T-helper 1 cell (primary cell): ENCODE measurements around the gene IL3.
A peak's percentile ranks its signal among the peaks of the same experiment; 100 is the strongest.

Experiments
- DNase-seq, 5 donors: peaks; one replicate each; pipeline ENCODE4 v3.0.0-alpha.2; 2012 to 2020

IL3 gene

GRCh38 chr5:132073231-132074013 is 13.0 kb downstream of the IL3 start, which contains the start of gene CSF2:
TSS of gene CSF2 (plus strand) at chr5:132073789. CDS start at chr5:132073824, 35 bp downstream.
- DNase-seq: no peak

DNA sequence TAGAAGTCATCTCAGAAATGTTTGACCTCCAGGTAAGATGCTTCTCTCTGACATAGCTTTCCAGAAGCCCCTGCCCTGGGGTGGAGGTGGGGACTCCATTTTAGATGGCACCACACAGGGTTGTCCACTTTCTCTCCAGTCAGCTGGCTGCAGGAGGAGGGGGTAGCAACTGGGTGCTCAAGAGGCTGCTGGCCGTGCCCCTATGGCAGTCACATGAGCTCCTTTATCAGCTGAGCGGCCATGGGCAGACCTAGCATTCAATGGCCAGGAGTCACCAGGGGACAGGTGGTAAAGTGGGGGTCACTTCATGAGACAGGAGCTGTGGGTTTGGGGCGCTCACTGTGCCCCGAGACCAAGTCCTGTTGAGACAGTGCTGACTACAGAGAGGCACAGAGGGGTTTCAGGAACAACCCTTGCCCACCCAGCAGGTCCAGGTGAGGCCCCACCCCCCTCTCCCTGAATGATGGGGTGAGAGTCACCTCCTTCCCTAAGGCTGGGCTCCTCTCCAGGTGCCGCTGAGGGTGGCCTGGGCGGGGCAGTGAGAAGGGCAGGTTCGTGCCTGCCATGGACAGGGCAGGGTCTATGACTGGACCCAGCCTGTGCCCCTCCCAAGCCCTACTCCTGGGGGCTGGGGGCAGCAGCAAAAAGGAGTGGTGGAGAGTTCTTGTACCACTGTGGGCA is 13.8 kb downstream of the IL3 start:
- no peak for DNase-seq

DNA sequence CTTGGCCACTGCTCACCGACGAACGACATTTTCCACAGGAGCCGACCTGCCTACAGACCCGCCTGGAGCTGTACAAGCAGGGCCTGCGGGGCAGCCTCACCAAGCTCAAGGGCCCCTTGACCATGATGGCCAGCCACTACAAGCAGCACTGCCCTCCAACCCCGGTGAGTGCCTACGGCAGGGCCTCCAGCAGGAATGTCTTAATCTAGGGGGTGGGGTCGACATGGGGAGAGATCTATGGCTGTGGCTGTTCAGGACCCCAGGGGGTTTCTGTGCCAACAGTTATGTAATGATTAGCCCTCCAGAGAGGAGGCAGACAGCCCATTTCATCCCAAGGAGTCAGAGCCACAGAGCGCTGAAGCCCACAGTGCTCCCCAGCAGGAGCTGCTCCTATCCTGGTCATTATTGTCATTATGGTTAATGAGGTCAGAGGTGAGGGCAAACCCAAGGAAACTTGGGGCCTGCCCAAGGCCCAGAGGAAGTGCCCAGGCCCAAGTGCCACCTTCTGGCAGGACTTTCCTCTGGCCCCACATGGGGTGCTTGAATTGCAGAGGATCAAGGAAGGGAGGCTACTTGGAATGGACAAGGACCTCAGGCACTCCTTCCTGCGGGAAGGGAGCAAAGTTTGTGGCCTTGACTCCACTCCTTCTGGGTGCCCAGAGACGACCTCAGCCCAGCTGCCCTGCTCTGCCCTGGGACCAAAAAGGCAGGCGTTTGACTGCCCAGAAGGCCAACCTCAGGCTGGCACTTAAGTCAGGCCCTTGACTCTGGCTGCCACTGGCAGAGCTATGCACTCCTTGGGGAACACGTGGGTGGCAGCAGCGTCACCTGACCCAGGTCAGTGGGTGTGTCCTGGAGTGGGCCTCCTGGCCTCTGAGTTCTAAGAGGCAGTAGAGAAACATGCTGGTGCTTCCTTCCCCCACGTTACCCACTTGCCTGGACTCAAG is 14.6 kb downstream of the IL3 start:
- DNase-seq: peak in 1 of 5 donors; percentile 64

DNA sequence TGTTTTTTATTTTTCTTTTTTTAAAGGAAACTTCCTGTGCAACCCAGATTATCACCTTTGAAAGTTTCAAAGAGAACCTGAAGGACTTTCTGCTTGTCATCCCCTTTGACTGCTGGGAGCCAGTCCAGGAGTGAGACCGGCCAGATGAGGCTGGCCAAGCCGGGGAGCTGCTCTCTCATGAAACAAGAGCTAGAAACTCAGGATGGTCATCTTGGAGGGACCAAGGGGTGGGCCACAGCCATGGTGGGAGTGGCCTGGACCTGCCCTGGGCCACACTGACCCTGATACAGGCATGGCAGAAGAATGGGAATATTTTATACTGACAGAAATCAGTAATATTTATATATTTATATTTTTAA is 15.2 kb downstream of the IL3 start:
- no peak for DNase-seq

- DNase-seq: no peak
Observed at GRCh38 chr5:132076202-132076830, 15.9 kb downstream of the IL3 start.

- no peak for DNase-seq
Observed at GRCh38 chr5:132076983-132077382, 16.5 kb downstream of the IL3 start.

DNA sequence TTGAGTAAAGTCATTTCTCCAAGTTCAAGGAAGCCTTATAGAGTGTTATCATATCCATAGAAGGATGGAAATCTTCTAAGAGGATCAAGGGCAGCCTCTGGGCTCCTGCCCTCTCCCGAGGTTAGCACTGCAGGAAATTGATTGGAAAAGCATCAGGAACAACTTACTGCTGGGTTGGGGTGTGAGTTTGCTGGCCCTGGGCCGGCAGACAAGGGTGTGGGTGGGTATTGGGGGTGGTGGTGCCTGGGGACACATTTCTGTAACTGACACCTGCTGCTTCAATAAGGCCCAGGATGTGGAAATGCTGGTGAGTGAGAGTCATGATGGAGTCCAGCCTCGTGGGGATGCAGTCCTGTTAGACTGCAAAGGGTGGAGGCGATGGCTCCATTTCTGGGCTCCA is 18.6 kb downstream of the IL3 start:
- no peak for DNase-seq

DNA sequence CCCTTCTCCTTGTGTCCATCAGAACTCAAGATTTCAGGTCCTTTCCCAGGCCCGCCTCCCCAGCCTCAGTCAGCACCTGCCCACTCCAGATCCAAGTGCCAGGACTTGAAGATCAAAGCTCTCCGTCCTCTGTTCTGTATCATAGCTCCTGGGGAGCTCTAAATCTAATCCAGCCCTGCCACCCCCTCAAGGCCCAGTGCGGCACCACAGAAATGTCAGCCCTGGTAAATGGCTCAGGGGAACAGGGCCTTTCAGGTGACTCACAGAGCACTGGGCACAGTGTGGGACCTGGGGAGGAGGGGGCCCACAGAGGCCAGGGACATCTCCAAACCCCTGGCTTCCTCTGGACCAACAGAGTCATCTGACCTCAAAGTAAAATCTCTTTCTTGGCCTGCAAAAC is 19.2 kb downstream of the IL3 start:
- DNase-seq: no peak

- DNase-seq: no peak
Observed at GRCh38 chr5:132080595-132080994, 20.1 kb downstream of the IL3 start.

- DNase-seq: no peak
Observed at GRCh38 chr5:132081458-132081857, 21.0 kb downstream of the IL3 start.

GRCh38 chr5:132082329-132083023 is 22.0 kb downstream of the IL3 start:
- DNase-seq: no peak

DNA sequence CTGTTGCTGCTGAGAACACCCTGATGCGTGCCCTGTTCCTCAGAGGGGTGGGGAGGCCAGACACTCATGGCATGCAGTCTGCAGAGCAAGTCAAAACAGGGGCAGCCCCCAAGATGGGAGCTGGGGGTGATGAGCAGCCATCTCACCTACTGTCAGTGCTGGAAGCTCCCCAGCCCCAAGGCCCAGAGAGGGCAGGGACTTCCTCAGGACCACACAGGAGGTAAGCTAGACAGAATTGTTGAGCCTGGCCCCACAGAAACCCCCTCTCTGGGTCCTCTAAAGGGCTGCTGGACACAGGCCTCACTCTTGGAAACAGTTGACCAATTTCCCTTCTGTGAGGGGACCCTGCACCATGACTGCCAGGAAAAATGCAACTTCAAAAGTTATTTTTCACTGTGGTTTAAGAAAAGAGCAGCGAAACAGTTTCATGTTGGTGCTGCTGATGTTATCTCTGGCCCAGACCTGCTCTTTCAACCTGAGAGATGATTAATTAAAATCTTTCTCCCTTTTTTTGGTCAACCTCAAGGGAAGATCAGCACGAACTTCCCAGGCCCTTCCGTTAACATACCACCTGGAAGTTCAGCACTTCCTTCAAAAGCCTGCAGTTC is 22.7 kb downstream of the IL3 start:
- peak in 1 of 5 donors; percentile 47 for DNase-seq

DNA sequence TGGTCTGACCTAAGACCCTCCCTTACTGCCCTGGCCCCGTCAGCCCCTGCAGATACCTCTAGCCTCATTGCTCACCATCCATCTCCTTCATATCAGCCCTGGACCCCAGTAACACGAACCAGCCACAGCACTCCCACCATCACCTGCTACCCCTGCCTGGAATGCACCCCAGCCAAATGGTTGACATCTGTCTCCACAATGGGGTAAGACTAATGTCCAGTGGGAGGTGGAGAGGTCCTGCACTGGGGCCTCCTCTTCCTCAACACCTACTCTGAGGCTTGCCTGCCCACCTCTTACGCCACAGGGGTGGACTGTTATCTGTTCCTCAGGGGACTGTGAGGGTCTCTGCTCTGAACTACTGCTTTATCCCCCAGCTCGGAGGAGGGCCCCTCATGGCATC is 25.2 kb downstream of the IL3 start:
- no peak for DNase-seq

- no peak for DNase-seq
Observed at GRCh38 chr5:132086277-132086794, 25.9 kb downstream of the IL3 start.

DNA sequence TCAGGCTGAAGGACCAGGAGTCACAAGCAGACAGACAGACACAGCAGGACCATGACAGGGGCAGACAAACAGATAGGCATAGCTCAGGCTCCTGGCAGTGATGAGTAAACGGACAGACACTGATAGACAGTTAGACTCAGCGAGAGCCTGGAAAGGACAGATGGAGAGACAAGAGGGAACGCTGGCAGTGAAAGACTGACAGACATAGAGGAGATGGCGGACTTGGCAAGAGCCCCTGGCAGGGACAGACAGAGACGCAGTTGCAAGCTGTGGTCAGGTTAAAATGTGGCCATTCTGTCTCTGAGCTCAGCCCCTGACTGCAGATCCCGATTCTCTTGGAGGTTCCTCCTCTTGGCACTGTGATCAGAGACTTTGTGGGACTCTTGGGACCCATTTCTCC is 26.7 kb downstream of the IL3 start:
- DNase-seq: no peak

DNA sequence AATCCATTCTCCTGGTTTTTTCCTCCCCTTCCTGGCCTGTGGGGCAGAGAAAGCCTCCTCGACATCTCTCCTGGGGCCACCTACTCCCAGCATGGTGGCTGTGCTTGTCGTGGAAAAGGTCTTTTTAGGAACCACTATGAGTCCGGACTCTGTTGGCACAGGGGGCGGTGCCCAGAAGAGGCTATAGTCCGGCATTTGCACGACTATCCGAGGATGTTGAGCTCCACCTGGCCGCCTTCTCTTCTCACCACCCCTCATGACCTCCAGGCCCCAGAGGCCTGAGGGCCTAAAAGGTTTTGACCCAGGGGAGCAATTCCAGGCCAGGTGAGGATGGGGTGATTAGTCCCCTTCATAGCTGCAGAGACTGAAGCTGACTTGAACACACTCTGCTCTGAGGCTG is 27.2 kb downstream of the IL3 start:
- no peak for DNase-seq

DNA sequence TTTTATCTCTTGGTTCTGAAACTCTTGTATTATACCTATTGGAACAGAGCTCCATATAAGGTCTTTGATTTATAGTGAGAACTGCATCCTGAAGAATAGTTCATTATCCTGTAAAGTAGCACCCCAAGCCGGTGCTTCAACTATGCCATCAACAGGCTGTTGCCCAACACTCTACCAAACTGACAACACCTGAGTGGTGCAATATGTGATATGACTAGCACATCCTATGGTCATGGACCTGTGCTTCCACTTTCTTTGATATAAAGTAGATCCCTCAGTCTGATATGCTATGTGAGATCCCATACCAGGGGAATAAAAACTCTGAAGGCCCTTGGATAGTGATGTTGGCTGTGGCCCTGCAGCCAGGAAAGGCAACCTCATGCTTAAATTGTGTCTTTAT is 28.9 kb downstream of the IL3 start:
- no peak for DNase-seq

DNA sequence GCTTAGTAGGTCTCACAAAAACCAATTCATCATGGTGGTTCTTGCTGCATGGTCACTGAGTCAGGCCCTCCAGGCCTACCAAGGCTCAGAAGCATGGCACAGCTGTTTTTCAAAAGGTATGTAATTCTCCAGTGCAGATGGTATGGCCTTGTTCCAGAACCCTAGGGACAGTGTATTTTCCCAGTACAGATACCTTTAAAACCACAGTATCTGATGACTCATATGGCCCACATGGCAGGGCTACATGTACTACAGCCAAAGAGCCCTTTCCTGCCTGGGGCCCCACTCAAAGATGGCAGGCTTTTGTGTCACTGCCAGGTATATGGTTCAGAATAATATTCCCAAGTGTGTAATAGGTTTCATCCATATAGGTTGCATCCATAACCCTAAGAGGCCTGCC is 29.7 kb downstream of the IL3 start:
- DNase-seq: no peak

- no peak for DNase-seq
Observed at GRCh38 chr5:132093271-132093670, 32.8 kb downstream of the IL3 start.

GRCh38 chr5:132094393-132095076 is 34.1 kb downstream of the IL3 start:
- no peak for DNase-seq

GRCh38 chr5:132095077-132095410 is 34.6 kb downstream of the IL3 start:
- no peak for DNase-seq
